DND-41 (cell line): ENCODE results near the gene TTLL5.
A peak's percentile ranks its signal among the peaks of the same experiment; 100 is the strongest.

ENCODE experiments used
- ATAC-seq: fragments of 200-7000 bp; cut with Tn5 transposase; 3 replicates; pipeline ENCODE4 v1.9.1; 2021; ENCODE audit warnings: low read depth; ENCODE audit not compliant: insufficient read depth
- DNase-seq: peaks from one replicate; pipeline ENCODE4 v3.0.0-alpha.2; 2020
- H2AFZ ChIP-seq: 2 replicates; pipeline ENCODE4 v1.6.0; 2012; ENCODE audit warnings: low read depth, low read length
- H3K27ac ChIP-seq: 2 replicates; pipeline ENCODE4 v1.5.1; 2012; ENCODE audit warnings: low read length, inconsistent platforms
- H3K27me3 ChIP-seq: fragments of 200-600 bp; sonication (generic); 2 replicates; pipeline ENCODE4 v1.6.0; 2012; ENCODE audit warnings: low read length, mild to moderate bottlenecking, inconsistent platforms; ENCODE audit not compliant: insufficient read depth, poor library complexity
- H3K36me3 ChIP-seq: 2 replicates; pipeline ENCODE4 v1.5.1; 2012; ENCODE audit warnings: low read length, inconsistent platforms; ENCODE audit not compliant: insufficient read depth
- H3K4me1 ChIP-seq: 2 replicates; pipeline ENCODE4 v1.5.1; 2012; ENCODE audit warnings: mild to moderate bottlenecking, low read length; ENCODE audit not compliant: insufficient read depth
- H3K4me2 ChIP-seq: 2 replicates; pipeline ENCODE4 v1.6.0; 2012; ENCODE audit warnings: mild to moderate bottlenecking, moderate library complexity, low read length, inconsistent platforms; ENCODE audit not compliant: insufficient read depth
- H3K4me3 ChIP-seq, 2 experiments: fragments of 200-600 bp in 1 of 2; shearing (Covaris generic) in 1 of 2; 2 replicates each; pipeline ENCODE4 v1.5.1; 2012 to 2016; ENCODE audit warnings: inconsistent platforms in 2 of 2, low read length in 2 of 2, mild to moderate bottlenecking in 2 of 2, low read depth in 1 of 2, moderate library complexity in 1 of 2
- H3K79me2 ChIP-seq: 2 replicates; pipeline ENCODE4 v1.6.0; 2012; ENCODE audit warnings: low read length, inconsistent platforms; ENCODE audit not compliant: insufficient read depth
- H3K9ac ChIP-seq: 2 replicates; pipeline ENCODE4 v1.6.0; 2012; ENCODE audit warnings: low read depth, mild to moderate bottlenecking, inconsistent platforms, low read length, moderate library complexity
- H3K9me3 ChIP-seq: 2 replicates; pipeline ENCODE4 v1.5.1; 2012; ENCODE audit warnings: low read length, moderate library complexity, mild to moderate bottlenecking, inconsistent platforms; ENCODE audit not compliant: insufficient read depth, severe bottlenecking
- H4K20me1 ChIP-seq: 2 replicates; pipeline ENCODE4 v1.6.0; 2012; ENCODE audit warnings: low read length; ENCODE audit not compliant: insufficient read depth
- CTCF ChIP-seq: IDR thresholded peaks from 2 replicates; pipeline ENCODE4 v1.5.1; 2012; ENCODE audit warnings: borderline replicate concordance, low read length, moderate library complexity, mild to moderate bottlenecking; ENCODE audit not compliant: poor library complexity, severe bottlenecking; ENCODE audit errors: extremely low read depth
- EZH2 ChIP-seq: IDR thresholded peaks from 3 replicates; pipeline ENCODE4 v1.6.1; 2012; ENCODE audit warnings: borderline replicate concordance, low read depth, mild to moderate bottlenecking, moderate library complexity, low read length, inconsistent platforms; ENCODE audit not compliant: severe bottlenecking

TTLL5 gene

GRCh38 chr14:75724414-75725204, 63.6 kb downstream of the TTLL5 start:
- no peaks in the 10 kb centered on the region for H3K27me3 ChIP-seq
- H3K4me1 ChIP-seq = peaks cover 25% of the 10 kb centered on the region
- DNase-seq (no peak), ATAC-seq (no peak)
- H3K4me2 ChIP-seq = no peak overlapping the region
- H2AFZ ChIP-seq = no peak overlapping the region
- H3K36me3 ChIP-seq = peaks cover 58% of the 10 kb centered on the region
- H3K9me3 ChIP-seq = peaks cover 7% of the 10 kb centered on the region
- H3K4me3 ChIP-seq = no peak overlapping the region
- no peak for TF ChIP-seq EZH2
- TF ChIP-seq CTCF = no peak
- peak overlapping the region; percentile 59 for H3K27ac ChIP-seq
- H3K79me2 ChIP-seq = no peaks in the 10 kb centered on the region
- no peak overlapping the region for H3K9ac ChIP-seq
- H4K20me1 ChIP-seq = no peaks in the 10 kb centered on the region

DNA sequence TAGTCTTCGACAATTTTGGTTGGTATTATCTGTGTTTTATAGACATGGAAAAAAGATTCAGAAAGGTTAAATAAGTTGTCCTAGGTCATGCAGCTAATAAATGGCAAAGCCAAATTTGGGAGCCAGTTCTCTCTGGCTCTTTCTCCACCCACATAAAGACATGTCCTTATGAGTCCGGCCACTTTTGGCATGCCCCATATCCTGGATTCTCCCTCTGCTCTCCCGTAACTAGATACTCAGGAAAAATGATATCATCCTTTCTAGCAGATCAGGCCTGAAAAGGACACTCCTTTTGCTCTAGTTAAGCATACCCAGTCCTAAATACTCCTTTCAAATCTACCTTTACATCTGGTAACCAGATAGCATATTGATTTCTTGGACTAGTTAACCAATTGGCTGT, 64.4 kb downstream of the TTLL5 start:
- ATAC-seq = no peak

DNA sequence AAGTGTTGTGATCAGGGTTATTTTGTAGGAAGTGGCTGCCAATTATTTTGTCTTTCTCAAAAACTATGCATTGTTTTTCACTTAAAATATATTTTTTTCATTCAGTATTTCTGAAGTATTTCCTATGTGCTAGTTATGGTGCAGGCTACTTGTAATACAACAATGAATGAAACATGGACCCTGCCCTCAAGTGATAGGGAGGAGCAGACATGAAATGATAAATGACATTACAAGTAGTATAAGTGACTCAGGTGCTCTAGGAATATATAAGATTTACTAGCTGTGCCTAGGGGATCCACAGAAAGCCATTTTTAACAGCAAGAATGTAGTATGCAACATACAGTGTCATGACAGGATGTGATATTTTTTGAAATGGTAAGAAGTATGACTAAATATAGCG, 65.3 kb downstream of the TTLL5 start:
- DNase-seq (no peak), ATAC-seq (no peak)
- no peak overlapping the region for H3K4me2 ChIP-seq
- peaks cover 42% of the 10 kb centered on the region for H3K36me3 ChIP-seq
- no peaks in the 10 kb centered on the region for H3K79me2 ChIP-seq
- no peak overlapping the region for H3K9ac ChIP-seq
- H3K27ac ChIP-seq = no peak overlapping the region
- no peak overlapping the region for H2AFZ ChIP-seq
- H3K4me1 ChIP-seq = peaks cover 25% of the 10 kb centered on the region
- H3K27me3 ChIP-seq = no peaks in the 10 kb centered on the region
- no peak overlapping the region for H3K4me3 ChIP-seq
- no peak for TF ChIP-seq CTCF
- no peak for TF ChIP-seq EZH2
- H4K20me1 ChIP-seq = no peaks in the 10 kb centered on the region
- H3K9me3 ChIP-seq = peaks cover 7% of the 10 kb centered on the region

More for the DNA sequence above, 64.4 kb downstream of the TTLL5 start:
- H3K27ac ChIP-seq = no peak overlapping the region
- H3K4me3 ChIP-seq = no peak overlapping the region
- H4K20me1 ChIP-seq = no peaks in the 10 kb centered on the region
- H3K4me1 ChIP-seq = peaks cover 25% of the 10 kb centered on the region
- H3K27me3 ChIP-seq = no peaks in the 10 kb centered on the region
- H3K79me2 ChIP-seq = no peaks in the 10 kb centered on the region
- H3K36me3 ChIP-seq = peaks cover 50% of the 10 kb centered on the region
- no peak for DNase-seq
- TF ChIP-seq CTCF (no peak), EZH2 (no peak)
- no peak overlapping the region for H3K9ac ChIP-seq
- H3K4me2 ChIP-seq = no peak overlapping the region
- H3K9me3 ChIP-seq = peaks cover 7% of the 10 kb centered on the region
- no peak overlapping the region for H2AFZ ChIP-seq
